ENCODE measurements around the gene NOX3.
A peak's percentile ranks its signal among the peaks of the same experiment; 100 is the strongest.
"Not testable (repeated sequence)": the region's sequence is repeated elsewhere in the genome, so short reads cannot be mapped to it uniquely, and the experiment has no call there.

The NOX3 gene

GRCh38 chr6:155454008-155454407 lies 1.6 kb downstream of the NOX3 start:
- no peak overlapping the region for H3K14ac ChIP-seq (ENCODE audit: low read length)
- H3K9me3 ChIP-seq (replicated peaks in 1 of 2; ENCODE audit: control insufficient read depth in 2 of 2, insufficient read depth in 1 of 2, low read depth in 1 of 2, low read length in 2 of 2) = no peaks in the 10 kb centered on the region
- DNase-seq (ENCODE audit: low spot score) = no peak
- H2BK12ac ChIP-seq (ENCODE audit: low read length) = no peak overlapping the region
- no peak overlapping the region for H3K4me3 ChIP-seq (ENCODE audit: low read length in 2 of 2)
- H3K9ac ChIP-seq (ENCODE audit: low read depth, low read length, poor library complexity) = no peak overlapping the region
- H2AK5ac ChIP-seq (ENCODE audit: low read depth, low read length) = no peak overlapping the region
- H2AFZ ChIP-seq (ENCODE audit: low read length) = no peak overlapping the region
- H3K27me3 ChIP-seq (ENCODE audit: control insufficient read depth in 3 of 3, insufficient read depth in 3 of 3, low read depth in 1 of 3, low read length in 3 of 3) = no peaks in the 10 kb centered on the region
- no peak overlapping the region for H4K8ac ChIP-seq (ENCODE audit: low read depth, low read length)
- H2BK120ac ChIP-seq (ENCODE audit: low read depth, low read length) = no peak overlapping the region
- no peaks in the 10 kb centered on the region for H3K79me1 ChIP-seq (ENCODE audit: low read depth, low read length)
- no peak overlapping the region for H3K4ac ChIP-seq (ENCODE audit: low read length)
- H2BK15ac ChIP-seq (ENCODE audit: low read length) = no peak overlapping the region
- H4K91ac ChIP-seq (ENCODE audit: low read depth, low read length, poor library complexity) = no peak overlapping the region
- no peaks in the 10 kb centered on the region for H3K36me3 ChIP-seq (replicated peaks in 1 of 2; ENCODE audit: control insufficient read depth in 2 of 2, insufficient read depth in 2 of 2, low read length in 2 of 2)
- no CpG with 5 or more reads among the region's 1 CpG for WGBS, 2 donors (ENCODE audit: extremely low coverage in 2 of 2, insufficient read length in 2 of 2, insufficient replicate concordance in 1 of 2)
- no peak overlapping the region for H3K27ac ChIP-seq (replicated peaks; ENCODE audit: low read length)
- H3K4me1 ChIP-seq (ENCODE audit: control insufficient read depth in 2 of 2, insufficient read depth in 1 of 2, low read depth in 1 of 2, low read length in 2 of 2) = peaks cover 0 to 16% of the 10 kb centered on the region in 2 donors
- H2BK5ac ChIP-seq (ENCODE audit: low read length) = no peak overlapping the region
- H3K4me2 ChIP-seq (ENCODE audit: insufficient read depth, low read length, poor library complexity, severe bottlenecking) = no peak overlapping the region
- H3K23ac ChIP-seq (ENCODE audit: low read depth, low read length, poor library complexity) = no peak overlapping the region
- no peak overlapping the region for H3K18ac ChIP-seq (ENCODE audit: low read length)

- Histone ChIP-seq H3K18ac (ENCODE audit: low read length) (no peak overlapping the region), H3K36me3 (replicated peaks in 1 of 2; ENCODE audit: control insufficient read depth in 2 of 2, insufficient read depth in 2 of 2, low read length in 2 of 2) (no peaks in the 10 kb centered on the region), H3K27ac (replicated peaks; ENCODE audit: low read length) (no peak overlapping the region), H2BK120ac (ENCODE audit: low read depth, low read length) (no peak overlapping the region), H3K4me2 (ENCODE audit: insufficient read depth, low read length, poor library complexity, severe bottlenecking) (no peak overlapping the region), H2BK15ac (ENCODE audit: low read length) (no peak overlapping the region), H4K8ac (ENCODE audit: low read depth, low read length) (no peak overlapping the region), H2AK5ac (ENCODE audit: low read depth, low read length) (no peak overlapping the region), H4K91ac (ENCODE audit: low read depth, low read length, poor library complexity) (no peak overlapping the region), H3K27me3 (ENCODE audit: control insufficient read depth in 3 of 3, insufficient read depth in 3 of 3, low read depth in 1 of 3, low read length in 3 of 3) (no peaks in the 10 kb centered on the region), H2BK12ac (ENCODE audit: low read length) (no peak overlapping the region), H3K14ac (ENCODE audit: low read length) (no peak overlapping the region), H2BK5ac (ENCODE audit: low read length) (no peak overlapping the region), H3K9ac (ENCODE audit: low read depth, low read length, poor library complexity) (no peak overlapping the region), H3K9me3 (replicated peaks in 1 of 2; ENCODE audit: control insufficient read depth in 2 of 2, insufficient read depth in 1 of 2, low read depth in 1 of 2, low read length in 2 of 2) (no peaks in the 10 kb centered on the region), H3K4me1 (ENCODE audit: control insufficient read depth in 2 of 2, insufficient read depth in 1 of 2, low read depth in 1 of 2, low read length in 2 of 2) (peaks cover 0 to 20% of the 10 kb centered on the region in 2 donors), H3K79me1 (ENCODE audit: low read depth, low read length) (no peaks in the 10 kb centered on the region), H3K4me3 (ENCODE audit: low read length in 2 of 2) (no peak overlapping the region), H3K23ac (ENCODE audit: low read depth, low read length, poor library complexity) (no peak overlapping the region), H3K4ac (ENCODE audit: low read length) (no peak overlapping the region), H2AFZ (ENCODE audit: low read length) (no peak overlapping the region)
- no CpG with 5 or more reads among the region's 3 CpGs for WGBS, 2 donors (ENCODE audit: extremely low coverage in 2 of 2, insufficient read length in 2 of 2, insufficient replicate concordance in 1 of 2)
- DNase-seq (ENCODE audit: low spot score) = no peak
Observed at GRCh38 chr6:155452576-155452975, 3.1 kb downstream of the NOX3 start.

- not testable (repeated sequence) for H3K27me3 ChIP-seq (ENCODE audit: control insufficient read depth in 3 of 3, insufficient read depth in 3 of 3, low read depth in 1 of 3, low read length in 3 of 3); H4K8ac ChIP-seq (ENCODE audit: low read depth, low read length); H2BK120ac ChIP-seq (ENCODE audit: low read depth, low read length); H3K4me2 ChIP-seq (ENCODE audit: insufficient read depth, low read length, poor library complexity, severe bottlenecking); DNase-seq (ENCODE audit: low spot score); H3K4me3 ChIP-seq (ENCODE audit: low read length in 2 of 2); H2BK15ac ChIP-seq (ENCODE audit: low read length); H3K14ac ChIP-seq (ENCODE audit: low read length); H2AFZ ChIP-seq (ENCODE audit: low read length); H2AK5ac ChIP-seq (ENCODE audit: low read depth, low read length); H3K4ac ChIP-seq (ENCODE audit: low read length); H3K23ac ChIP-seq (ENCODE audit: low read depth, low read length, poor library complexity); H3K9ac ChIP-seq (ENCODE audit: low read depth, low read length, poor library complexity); H3K79me1 ChIP-seq (ENCODE audit: low read depth, low read length); H4K91ac ChIP-seq (ENCODE audit: low read depth, low read length, poor library complexity); H3K18ac ChIP-seq (ENCODE audit: low read length); H3K27ac ChIP-seq (replicated peaks; ENCODE audit: low read length); H2BK12ac ChIP-seq (ENCODE audit: low read length); H3K36me3 ChIP-seq (replicated peaks in 1 of 2; ENCODE audit: control insufficient read depth in 2 of 2, insufficient read depth in 2 of 2, low read length in 2 of 2); H2BK5ac ChIP-seq (ENCODE audit: low read length); H3K9me3 ChIP-seq (replicated peaks in 1 of 2; ENCODE audit: control insufficient read depth in 2 of 2, insufficient read depth in 1 of 2, low read depth in 1 of 2, low read length in 2 of 2)
- WGBS, 2 donors (ENCODE audit: extremely low coverage in 2 of 2, insufficient read length in 2 of 2, insufficient replicate concordance in 1 of 2) = no CpG with 5 or more reads among the region's 7 CpGs
- H3K4me1 ChIP-seq (ENCODE audit: control insufficient read depth in 2 of 2, insufficient read depth in 1 of 2, low read depth in 1 of 2, low read length in 2 of 2) = peaks cover 0 to 20% of the 10 kb centered on the region in 2 donors
Observed at GRCh38 chr6:155451530-155451929, 4.1 kb downstream of the NOX3 start.

- H2AFZ ChIP-seq (ENCODE audit: low read length) = no peak overlapping the region
- no peaks in the 10 kb centered on the region for H3K27me3 ChIP-seq (ENCODE audit: control insufficient read depth in 3 of 3, insufficient read depth in 3 of 3, low read depth in 1 of 3, low read length in 3 of 3)
- no peak overlapping the region for H2AK5ac ChIP-seq (ENCODE audit: low read depth, low read length)
- H3K4me3 ChIP-seq (ENCODE audit: low read length in 2 of 2) = no peak overlapping the region
- peak overlapping the region; percentile 2 for H2BK12ac ChIP-seq (ENCODE audit: low read length)
- no peak overlapping the region for H4K8ac ChIP-seq (ENCODE audit: low read depth, low read length)
- no peak for DNase-seq (ENCODE audit: low spot score)
- no peak overlapping the region for H3K27ac ChIP-seq (replicated peaks; ENCODE audit: low read length)
- H3K18ac ChIP-seq (ENCODE audit: low read length) = peak overlapping the region; percentile 31
- no peaks in the 10 kb centered on the region for H3K36me3 ChIP-seq (replicated peaks in 1 of 2; ENCODE audit: control insufficient read depth in 2 of 2, insufficient read depth in 2 of 2, low read length in 2 of 2)
- H2BK120ac ChIP-seq (ENCODE audit: low read depth, low read length) = no peak overlapping the region
- H3K4ac ChIP-seq (ENCODE audit: low read length) = no peak overlapping the region
- no peaks in the 10 kb centered on the region for H3K79me1 ChIP-seq (ENCODE audit: low read depth, low read length)
- WGBS, 2 donors (ENCODE audit: extremely low coverage in 2 of 2, insufficient read length in 2 of 2, insufficient replicate concordance in 1 of 2) = no CpG with 5 or more reads among the region's 2 CpGs
- no peak overlapping the region for H3K4me2 ChIP-seq (ENCODE audit: insufficient read depth, low read length, poor library complexity, severe bottlenecking)
- H2BK15ac ChIP-seq (ENCODE audit: low read length) = peak overlapping the region; percentile 19
- H3K14ac ChIP-seq (ENCODE audit: low read length) = no peak overlapping the region
- no peaks in the 10 kb centered on the region for H3K9me3 ChIP-seq (replicated peaks in 1 of 2; ENCODE audit: control insufficient read depth in 2 of 2, insufficient read depth in 1 of 2, low read depth in 1 of 2, low read length in 2 of 2)
- no peak overlapping the region for H3K9ac ChIP-seq (ENCODE audit: low read depth, low read length, poor library complexity)
- no peak overlapping the region for H4K91ac ChIP-seq (ENCODE audit: low read depth, low read length, poor library complexity)
- no peak overlapping the region for H3K23ac ChIP-seq (ENCODE audit: low read depth, low read length, poor library complexity)
- H2BK5ac ChIP-seq (ENCODE audit: low read length) = no peak overlapping the region
- H3K4me1 ChIP-seq (ENCODE audit: control insufficient read depth in 2 of 2, insufficient read depth in 1 of 2, low read depth in 1 of 2, low read length in 2 of 2) = peaks cover 0 to 20% of the 10 kb centered on the region in 2 donors
Observed at GRCh38 chr6:155450240-155450581, 5.4 kb downstream of the NOX3 start.

All from neuronal stem cell (in vitro differentiated cells).